ENCODE results near the gene IPO7. TPM values are rescaled to one million over a fixed set of nuclear protein-coding genes. Genes with fewer than 3 reads are reported as not detected.
"Not testable (repeated sequence)": the region's sequence is repeated elsewhere in the genome, so short reads cannot be mapped to it uniquely, and the experiment has no call there.

The IPO7 gene
- total RNA-seq, 4 donors from 2014 or later, result 68.6 to 123 (median 82.8) TPM

GRCh38 chr11:9386901-9387300 is 2.4 kb downstream of the IPO7 start:
- H3K4me3 ChIP-seq, result no peak overlapping the region

GRCh38 chr11:9396310-9396709 is 11.9 kb downstream of the IPO7 start:
- no peaks in the 10 kb centered on the region for H3K36me3 ChIP-seq
- DNase-seq (ENCODE audit: low spot score in 2 of 2), result no peak
- H3K27ac ChIP-seq, result no peak overlapping the region
- TF ChIP-seq POLR2AphosphoS5 (IDR thresholded peaks at IDR 0.05), result no peak
- TF ChIP-seq EP300 (IDR thresholded peaks at IDR 0.05), result no peak
- no peak for TF ChIP-seq POLR2A (IDR thresholded peaks at IDR 0.05)
- no peak for TF ChIP-seq CTCF (IDR thresholded peaks at IDR 0.05)
- 80% methylated on average over 10 of the region's 10 CpGs for WGBS
- H3K9me3 ChIP-seq, result no peaks in the 10 kb centered on the region
- peaks cover 6% of the 10 kb centered on the region for H3K4me1 ChIP-seq
- H3K4me3 ChIP-seq, result no peak overlapping the region
- H3K27me3 ChIP-seq, result no peaks in the 10 kb centered on the region

More at GRCh38 chr11:9386901-9387300, 2.4 kb downstream of the IPO7 start:
- DNase-seq (ENCODE audit: low spot score in 2 of 2), result no peak
- Histone ChIP-seq H3K27me3 (no peaks in the 10 kb centered on the region), H3K36me3 (no peaks in the 10 kb centered on the region), H3K27ac (no peak overlapping the region), H3K9me3 (no peaks in the 10 kb centered on the region), H3K4me1 (peaks cover 26% of the 10 kb centered on the region)
- no peak for TF ChIP-seq POLR2AphosphoS5 (IDR thresholded peaks at IDR 0.05)
- TF ChIP-seq CTCF (IDR thresholded peaks at IDR 0.05), result no peak
- no peak for TF ChIP-seq EP300 (IDR thresholded peaks at IDR 0.05)
- no peak for TF ChIP-seq POLR2A (IDR thresholded peaks at IDR 0.05)
- 13% methylated on average over 1 of the region's 1 CpG for WGBS

- Histone ChIP-seq H3K27ac (no peak overlapping the region), H3K9me3 (no peaks in the 10 kb centered on the region), H3K4me1 (peaks cover 6% of the 10 kb centered on the region), H3K4me3 (no peak overlapping the region), H3K27me3 (no peaks in the 10 kb centered on the region), H3K36me3 (no peaks in the 10 kb centered on the region)
- no peak for DNase-seq (ENCODE audit: low spot score in 2 of 2)
- TF ChIP-seq POLR2A (IDR thresholded peaks at IDR 0.05), result no peak
- TF ChIP-seq POLR2AphosphoS5 (IDR thresholded peaks at IDR 0.05), result no peak
- TF ChIP-seq EP300 (IDR thresholded peaks at IDR 0.05), result no peak
- no peak for TF ChIP-seq CTCF (IDR thresholded peaks at IDR 0.05)
- WGBS, result 88% methylated on average over 3 of the region's 3 CpGs
Observed at GRCh38 chr11:9396752-9397151, 12.3 kb downstream of the IPO7 start.

GRCh38 chr11:9397746-9398680 is 13.6 kb downstream of the IPO7 start:
- Histone ChIP-seq H3K4me3 (no peak overlapping the region), H3K4me1 (peaks cover 6% of the 10 kb centered on the region), H3K27me3 (no peaks in the 10 kb centered on the region), H3K27ac (no peak overlapping the region), H3K36me3 (no peaks in the 10 kb centered on the region), H3K9me3 (no peaks in the 10 kb centered on the region)
- 70% methylated on average over 4 of the region's 4 CpGs for WGBS
- DNase-seq (ENCODE audit: low spot score in 2 of 2), result no peak
- TF ChIP-seq CTCF (IDR thresholded peaks at IDR 0.05), result no peak
- TF ChIP-seq POLR2AphosphoS5 (IDR thresholded peaks at IDR 0.05), result no peak
- TF ChIP-seq EP300 (IDR thresholded peaks at IDR 0.05), result no peak
- no peak for TF ChIP-seq POLR2A (IDR thresholded peaks at IDR 0.05)

- TF ChIP-seq EP300 (IDR thresholded peaks at IDR 0.05), result no peak
- no peak for TF ChIP-seq CTCF (IDR thresholded peaks at IDR 0.05)
- TF ChIP-seq POLR2A (IDR thresholded peaks at IDR 0.05), result no peak
- no peak for TF ChIP-seq POLR2AphosphoS5 (IDR thresholded peaks at IDR 0.05)
- Histone ChIP-seq H3K36me3 (peaks cover 6% of the 10 kb centered on the region), H3K4me3 (no peak overlapping the region), H3K4me1 (peaks cover 6% of the 10 kb centered on the region), H3K27ac (no peak overlapping the region), H3K9me3 (no peaks in the 10 kb centered on the region), H3K27me3 (no peaks in the 10 kb centered on the region)
- no peak for DNase-seq (ENCODE audit: low spot score in 2 of 2)
Observed at GRCh38 chr11:9399466-9399865, 15.0 kb downstream of the IPO7 start.

- H3K27ac ChIP-seq; H3K4me1 ChIP-seq; H3K4me3 ChIP-seq; DNase-seq (ENCODE audit: low spot score in 2 of 2); H3K9me3 ChIP-seq; H3K27me3 ChIP-seq: not testable (repeated sequence)
- 80% methylated on average over 8 of the region's 8 CpGs for WGBS
- H3K36me3 ChIP-seq, result peaks cover 20% of the 10 kb centered on the region
Observed at GRCh38 chr11:9401884-9402283, 17.4 kb downstream of the IPO7 start.

Data from suprapubic skin (tissue), 4 donors.